ENCODE results near the gene HS3ST5.

HS3ST5 gene

DNA sequence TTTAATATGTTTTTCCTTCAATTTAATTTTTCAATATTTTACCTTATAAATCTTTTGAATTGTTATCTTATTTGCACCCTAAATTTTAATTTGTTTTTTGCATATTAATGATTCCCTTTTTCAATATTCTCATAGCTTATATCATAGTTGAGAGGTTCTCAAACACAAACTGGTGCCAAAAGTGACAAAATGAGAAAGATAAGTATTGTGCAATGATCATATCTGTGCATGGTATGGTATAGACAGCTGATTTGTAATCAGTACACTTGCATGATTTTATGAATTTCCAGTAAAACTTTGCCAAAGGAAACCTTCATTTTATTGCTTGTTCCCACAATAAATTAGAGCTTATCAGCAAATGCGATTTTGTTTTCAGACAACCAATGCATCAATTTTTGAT is 210.9 kb downstream of the HS3ST5 start:
- TF ChIP-seq, protein P1, sequence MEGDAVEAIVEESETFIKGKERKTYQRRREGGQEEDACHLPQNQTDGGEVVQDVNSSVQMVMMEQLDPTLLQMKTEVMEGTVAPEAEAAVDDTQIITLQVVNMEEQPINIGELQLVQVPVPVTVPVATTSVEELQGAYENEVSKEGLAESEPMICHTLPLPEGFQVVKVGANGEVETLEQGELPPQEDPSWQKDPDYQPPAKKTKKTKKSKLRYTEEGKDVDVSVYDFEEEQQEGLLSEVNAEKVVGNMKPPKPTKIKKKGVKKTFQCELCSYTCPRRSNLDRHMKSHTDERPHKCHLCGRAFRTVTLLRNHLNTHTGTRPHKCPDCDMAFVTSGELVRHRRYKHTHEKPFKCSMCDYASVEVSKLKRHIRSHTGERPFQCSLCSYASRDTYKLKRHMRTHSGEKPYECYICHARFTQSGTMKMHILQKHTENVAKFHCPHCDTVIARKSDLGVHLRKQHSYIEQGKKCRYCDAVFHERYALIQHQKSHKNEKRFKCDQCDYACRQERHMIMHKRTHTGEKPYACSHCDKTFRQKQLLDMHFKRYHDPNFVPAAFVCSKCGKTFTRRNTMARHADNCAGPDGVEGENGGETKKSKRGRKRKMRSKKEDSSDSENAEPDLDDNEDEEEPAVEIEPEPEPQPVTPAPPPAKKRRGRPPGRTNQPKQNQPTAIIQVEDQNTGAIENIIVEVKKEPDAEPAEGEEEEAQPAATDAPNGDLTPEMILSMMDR (IDR thresholded peaks at IDR 0.05; ENCODE audit: extremely low read depth, insufficient read depth, missing control alignments), result no peak
- in situ Hi-C loops (cut with MboI; ENCODE audit: low pct_unique_long_range_greater_than_20kb, low sequenced_read_pairs, unreplicated experiment), result no loop called here

DNA sequence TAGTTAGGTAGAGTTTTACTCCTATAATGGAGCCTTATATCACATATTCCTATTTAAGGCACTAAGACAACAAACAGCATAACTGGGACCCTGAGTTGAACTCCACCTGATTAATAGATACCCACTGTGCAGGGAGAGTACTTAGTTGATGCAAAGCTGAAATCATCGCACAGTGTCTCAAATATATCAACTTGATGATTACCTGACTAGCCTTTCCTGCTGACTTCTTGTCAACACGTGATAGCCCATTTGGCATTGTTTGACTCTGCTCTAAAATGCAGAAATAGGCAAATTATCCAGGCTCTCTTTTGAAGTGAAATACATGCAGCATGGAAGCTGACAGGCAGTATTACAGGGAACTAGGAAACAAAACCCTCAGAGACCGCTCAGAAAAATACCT is 217.2 kb downstream of the HS3ST5 start:
- in situ Hi-C loops (cut with MboI; ENCODE audit: low pct_unique_long_range_greater_than_20kb, low sequenced_read_pairs, unreplicated experiment), result no loop called here
- DNase-seq (ENCODE audit: low spot score), result no peak
- TF ChIP-seq, protein P1 (IDR thresholded peaks at IDR 0.05; ENCODE audit: extremely low read depth, insufficient read depth, missing control alignments), result no peak

More for the DNA sequence above, 210.9 kb downstream of the HS3ST5 start:
- no peak for DNase-seq (ENCODE audit: low spot score)

DNA sequence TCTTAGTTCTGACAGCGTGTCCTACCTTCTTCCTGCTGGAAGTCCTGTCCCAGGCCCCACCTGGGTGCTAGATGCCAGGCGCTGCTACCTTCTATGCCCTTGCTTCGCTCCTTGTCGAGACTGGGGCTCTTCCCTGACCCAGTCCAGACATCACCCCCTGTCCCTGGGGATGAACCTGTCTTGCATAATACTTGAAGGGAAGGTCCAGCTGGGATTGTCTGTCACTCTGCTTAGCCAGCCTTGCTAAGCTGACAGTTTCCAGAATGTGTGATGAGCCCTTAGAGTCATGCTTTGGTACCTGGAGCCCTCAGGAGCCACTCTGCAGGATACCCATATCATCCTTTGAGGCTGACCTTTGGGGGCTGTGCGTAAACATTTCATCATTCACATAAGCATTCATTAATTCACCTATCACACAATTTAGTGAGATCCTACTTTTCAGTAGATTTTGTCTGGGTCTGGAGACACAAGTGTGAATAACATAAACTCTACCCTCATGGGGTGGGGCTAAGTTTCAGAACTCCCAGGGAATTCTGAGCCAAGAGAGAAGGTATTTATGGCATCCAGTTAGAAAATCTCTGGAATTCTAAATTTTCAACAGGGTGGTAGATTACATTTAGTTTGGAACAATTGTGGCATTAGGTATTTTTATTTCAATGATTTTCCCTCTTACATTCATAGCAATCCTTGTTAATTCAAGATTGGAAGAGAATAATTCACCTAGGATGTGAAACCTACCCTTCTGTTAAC is 220.7 kb downstream of the HS3ST5 start:
- in situ Hi-C loops (cut with MboI; ENCODE audit: low pct_unique_long_range_greater_than_20kb, low sequenced_read_pairs, unreplicated experiment), result no loop called here
- no peak for DNase-seq (ENCODE audit: low spot score)
- TF ChIP-seq, protein P1 (IDR thresholded peaks at IDR 0.05; ENCODE audit: extremely low read depth, insufficient read depth, missing control alignments), result no peak

DNA sequence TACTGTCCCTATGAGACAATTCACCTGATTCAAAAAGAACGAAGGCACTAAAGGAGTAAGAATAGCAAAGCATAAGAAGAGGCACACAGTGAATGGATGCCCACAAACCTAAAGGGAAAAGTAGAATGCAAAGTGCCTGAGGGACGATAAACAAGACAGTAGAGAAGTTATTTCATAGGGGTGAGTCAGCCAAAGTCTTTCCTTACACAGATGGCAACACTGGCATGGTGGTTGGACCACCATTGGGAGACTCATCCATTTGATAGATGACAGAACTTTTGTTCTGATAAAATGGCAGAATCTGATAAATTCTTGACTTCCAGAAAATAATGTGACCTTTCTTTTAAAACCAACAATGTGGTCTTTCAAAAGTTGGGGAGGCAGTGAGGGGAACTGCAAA is 223.8 kb downstream of the HS3ST5 start:
- in situ Hi-C loops (cut with MboI; ENCODE audit: low pct_unique_long_range_greater_than_20kb, low sequenced_read_pairs, unreplicated experiment), result no loop called here
- no peak for DNase-seq (ENCODE audit: low spot score)
- TF ChIP-seq, protein P1 (IDR thresholded peaks at IDR 0.05; ENCODE audit: extremely low read depth, insufficient read depth, missing control alignments), result no peak

DNA sequence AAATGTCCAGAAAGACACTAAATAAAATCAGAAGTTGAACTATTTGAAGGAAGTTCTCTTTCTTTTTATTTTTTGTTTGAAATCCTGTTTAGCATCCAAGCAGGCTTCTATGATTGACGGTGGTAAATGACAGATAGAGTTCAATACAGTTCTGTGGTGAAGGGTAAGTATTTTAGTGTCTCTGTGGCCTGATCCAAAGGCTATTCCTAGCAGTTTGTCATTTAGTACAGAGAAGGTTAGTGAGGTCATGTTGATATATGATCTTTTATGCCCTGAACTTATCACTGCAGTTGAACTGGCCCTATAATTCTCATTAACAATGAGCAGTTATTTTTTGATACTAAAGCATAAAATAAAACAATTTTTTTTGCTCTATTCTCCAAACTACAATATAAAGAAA is 227.2 kb downstream of the HS3ST5 start:
- DNase-seq (ENCODE audit: low spot score), result no peak
- in situ Hi-C loops (cut with MboI; ENCODE audit: low pct_unique_long_range_greater_than_20kb, low sequenced_read_pairs, unreplicated experiment), result no loop called here
- TF ChIP-seq, protein P1 (IDR thresholded peaks at IDR 0.05; ENCODE audit: extremely low read depth, insufficient read depth, missing control alignments), result no peak

DNA sequence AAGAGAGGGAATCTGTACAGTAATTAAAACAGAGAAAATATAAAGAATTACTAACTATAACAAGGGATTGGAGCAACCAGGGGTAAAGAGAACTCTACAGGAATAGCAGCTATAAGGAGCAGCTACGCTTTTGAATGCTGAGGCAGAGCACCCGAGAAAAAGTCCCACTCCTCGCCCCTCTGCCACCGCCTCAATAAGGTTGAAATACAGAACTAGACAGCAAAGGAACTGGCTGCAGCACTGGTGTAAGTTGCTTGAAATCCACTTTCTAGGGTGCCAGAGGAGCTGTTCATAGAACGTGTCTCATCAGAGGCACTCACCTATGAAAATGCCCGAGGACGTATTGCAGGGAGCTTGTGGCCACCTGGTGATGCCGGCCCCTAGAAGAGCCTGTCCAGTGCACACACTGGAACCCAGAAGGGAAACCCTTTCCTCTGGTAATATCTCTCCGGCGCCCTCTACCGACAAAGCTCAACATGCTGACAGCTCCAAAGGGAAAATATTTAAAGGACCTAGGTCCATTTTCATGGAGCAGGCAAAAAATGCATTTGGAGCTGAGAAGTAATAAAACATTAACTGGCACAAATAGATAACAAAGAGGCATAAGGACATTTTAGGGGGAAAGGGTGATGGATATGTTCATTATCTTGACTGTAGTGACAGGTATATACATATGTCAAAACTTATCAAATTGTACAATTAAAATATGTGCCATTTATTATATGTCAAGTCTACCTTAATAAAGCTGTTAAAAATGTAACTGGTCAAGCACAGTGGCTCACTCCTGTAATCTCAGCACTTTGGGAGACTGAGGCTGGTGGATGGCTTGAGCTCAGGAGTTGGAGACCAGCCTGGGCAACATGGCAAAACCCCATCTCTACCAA is 234.5 kb downstream of the HS3ST5 start:
- TF ChIP-seq, protein P1 (IDR thresholded peaks at IDR 0.05; ENCODE audit: extremely low read depth, insufficient read depth, missing control alignments), result peak; percentile 72
- in situ Hi-C loops (cut with MboI; ENCODE audit: low pct_unique_long_range_greater_than_20kb, low sequenced_read_pairs, unreplicated experiment), result no loop called here
- DNase-seq (ENCODE audit: low spot score), result peak; percentile 9
